OCI-LY3 (cell line): ENCODE data around the gene MDGA2.

Experiments
- H2AFZ ChIP-seq: fragments of 200-600, 300-600 bp; shearing (Covaris generic); 2 replicates; pipeline ENCODE4 v1.6.0; 2014; ENCODE audit warnings: antibody characterized with exemption, low read depth, low read length
- H3K27ac ChIP-seq: fragments of 200-600, 300-600 bp; sonication (generic); 2 replicates; pipeline ENCODE4 v1.5.1; 2014; ENCODE audit warnings: mild to moderate bottlenecking, low read length, moderate library complexity, mixed read lengths
- H3K27me3 ChIP-seq: fragments of 200-600, 300-600 bp; sonication (generic); 2 replicates; pipeline ENCODE4 v1.6.1; 2014; ENCODE audit warnings: low read depth, low read length, mixed read lengths
- H3K36me3 ChIP-seq: fragments of 200-600, 300-600 bp; sonication (generic); replicated peaks from 2 replicates; pipeline ENCODE3; 2014; ENCODE audit warnings: low read depth, low read length, mixed read lengths
- H3K4me1 ChIP-seq: fragments of 300-600, 200-600 bp; sonication (generic); 2 replicates; pipeline ENCODE4 v1.6.1; 2014; ENCODE audit warnings: low read length, mixed read lengths
- H3K4me2 ChIP-seq: fragments of 200-600, 300-600 bp; sonication (generic); 2 replicates; pipeline ENCODE4 v1.6.1; 2014; ENCODE audit warnings: low read length, mixed read lengths
- H3K4me3 ChIP-seq: fragments of 300-600, 200-600 bp; sonication (generic); 2 replicates; pipeline ENCODE4 v1.5.1; 2014; ENCODE audit warnings: antibody characterized with exemption, mild to moderate bottlenecking, low read length, moderate library complexity
- H3K79me2 ChIP-seq: fragments of 300-600, 200-600 bp; shearing (Covaris generic); 2 replicates; pipeline ENCODE4 v1.6.1; 2014; ENCODE audit warnings: mild to moderate bottlenecking, low read length, mixed read lengths
- H3K9ac ChIP-seq: fragments of 300-600, 200-600 bp; shearing (Covaris generic); 2 replicates; pipeline ENCODE4 v1.6.0; 2014; ENCODE audit warnings: mild to moderate bottlenecking, low read length, moderate library complexity
- H3K9me3 ChIP-seq: fragments of 200-600, 300-600 bp; shearing (Covaris generic); 2 replicates; pipeline ENCODE4 v1.6.1; 2014; ENCODE audit warnings: low read length, mixed read lengths; ENCODE audit not compliant: insufficient read depth
- H4K20me1 ChIP-seq: fragments of 200-600, 300-600 bp; sonication (generic); 2 replicates; pipeline ENCODE4 v1.6.1; 2016; ENCODE audit warnings: low read length, mixed read lengths; ENCODE audit not compliant: insufficient read depth
- EZH2phosphoT487 ChIP-seq: fragments of 200-600 bp; shearing (Covaris generic); IDR thresholded peaks from 2 replicates; pipeline ENCODE4 v1.6.1; 2018; ENCODE audit warnings: antibody characterized with exemption, mixed run types, low read depth
- TF ChIP-seq, protein P1 (sequence below): fragments of 200-600, 300-600 bp; sonication (generic); IDR thresholded peaks from 2 replicates; pipeline ENCODE4 v1.5.1; 2014; ENCODE audit warnings: antibody characterized with exemption, low read length, low read depth

Gene MDGA2

DNA sequence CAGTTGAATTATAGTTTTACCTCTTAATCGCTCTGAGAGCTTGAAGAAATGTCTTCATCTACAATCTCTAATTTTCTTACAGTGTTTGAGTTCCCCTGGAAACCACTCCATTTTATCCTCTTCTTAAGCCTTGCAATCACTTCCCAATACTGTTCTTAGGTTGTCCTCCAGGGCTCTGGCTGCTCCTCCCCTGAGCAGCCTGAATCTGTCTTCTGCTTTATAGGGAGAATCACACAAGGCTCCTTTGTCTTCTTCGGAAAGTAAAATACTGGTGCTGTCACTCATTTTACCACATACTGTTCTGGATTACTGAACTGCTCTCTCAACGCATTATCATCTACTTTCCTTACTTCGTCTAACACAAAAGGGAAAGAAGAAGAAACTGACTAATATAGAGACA, 133.7 kb downstream of the MDGA2 start:
- H3K36me3 ChIP-seq: no peaks in the 10 kb centered on the region
- no peak overlapping the region for H2AFZ ChIP-seq
- no peaks in the 10 kb centered on the region for H4K20me1 ChIP-seq
- no peak for TF ChIP-seq EZH2phosphoT487
- TF ChIP-seq, protein P1, sequence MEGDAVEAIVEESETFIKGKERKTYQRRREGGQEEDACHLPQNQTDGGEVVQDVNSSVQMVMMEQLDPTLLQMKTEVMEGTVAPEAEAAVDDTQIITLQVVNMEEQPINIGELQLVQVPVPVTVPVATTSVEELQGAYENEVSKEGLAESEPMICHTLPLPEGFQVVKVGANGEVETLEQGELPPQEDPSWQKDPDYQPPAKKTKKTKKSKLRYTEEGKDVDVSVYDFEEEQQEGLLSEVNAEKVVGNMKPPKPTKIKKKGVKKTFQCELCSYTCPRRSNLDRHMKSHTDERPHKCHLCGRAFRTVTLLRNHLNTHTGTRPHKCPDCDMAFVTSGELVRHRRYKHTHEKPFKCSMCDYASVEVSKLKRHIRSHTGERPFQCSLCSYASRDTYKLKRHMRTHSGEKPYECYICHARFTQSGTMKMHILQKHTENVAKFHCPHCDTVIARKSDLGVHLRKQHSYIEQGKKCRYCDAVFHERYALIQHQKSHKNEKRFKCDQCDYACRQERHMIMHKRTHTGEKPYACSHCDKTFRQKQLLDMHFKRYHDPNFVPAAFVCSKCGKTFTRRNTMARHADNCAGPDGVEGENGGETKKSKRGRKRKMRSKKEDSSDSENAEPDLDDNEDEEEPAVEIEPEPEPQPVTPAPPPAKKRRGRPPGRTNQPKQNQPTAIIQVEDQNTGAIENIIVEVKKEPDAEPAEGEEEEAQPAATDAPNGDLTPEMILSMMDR: no peak
- no peak overlapping the region for H3K27ac ChIP-seq
- no peak overlapping the region for H3K4me3 ChIP-seq
- no peak overlapping the region for H3K9ac ChIP-seq
- no peak overlapping the region for H3K4me2 ChIP-seq
- no peaks in the 10 kb centered on the region for H3K27me3 ChIP-seq
- no peaks in the 10 kb centered on the region for H3K9me3 ChIP-seq
- no peaks in the 10 kb centered on the region for H3K79me2 ChIP-seq
- H3K4me1 ChIP-seq: peaks cover 12% of the 10 kb centered on the region

DNA sequence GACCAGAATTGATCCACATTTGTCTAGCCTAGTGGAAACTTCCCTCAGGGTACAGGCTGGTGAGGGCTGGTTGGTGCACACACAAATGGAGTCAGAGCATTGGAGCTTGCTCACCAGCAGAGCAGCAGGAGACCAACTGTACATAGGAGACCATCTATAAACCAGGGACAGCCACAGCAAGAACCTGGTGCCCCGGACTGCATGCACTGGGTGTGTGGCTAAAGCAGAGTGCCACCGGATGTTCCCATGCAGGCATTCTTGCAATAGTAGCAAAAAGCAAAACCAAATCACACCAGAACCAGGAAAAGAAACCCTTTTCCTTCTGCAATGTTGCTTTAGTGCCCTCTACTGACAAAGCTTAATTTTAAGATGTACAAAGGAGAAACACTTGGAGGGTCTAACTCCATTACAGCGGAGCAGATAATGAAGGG, 136.4 kb downstream of the MDGA2 start:
- Histone ChIP-seq H3K79me2 (no peaks in the 10 kb centered on the region), H3K4me2 (peak overlapping the region; percentile 67), H3K4me1 (peaks cover 15% of the 10 kb centered on the region), H2AFZ (peak overlapping the region; percentile 70), H3K4me3 (peak overlapping the region; percentile 71), H3K36me3 (no peaks in the 10 kb centered on the region), H4K20me1 (no peaks in the 10 kb centered on the region), H3K27me3 (no peaks in the 10 kb centered on the region), H3K27ac (no peak overlapping the region), H3K9ac (peak overlapping the region; percentile 33), H3K9me3 (no peaks in the 10 kb centered on the region)
- TF ChIP-seq EZH2phosphoT487: no peak
- TF ChIP-seq, protein P1: peak; percentile 85

DNA sequence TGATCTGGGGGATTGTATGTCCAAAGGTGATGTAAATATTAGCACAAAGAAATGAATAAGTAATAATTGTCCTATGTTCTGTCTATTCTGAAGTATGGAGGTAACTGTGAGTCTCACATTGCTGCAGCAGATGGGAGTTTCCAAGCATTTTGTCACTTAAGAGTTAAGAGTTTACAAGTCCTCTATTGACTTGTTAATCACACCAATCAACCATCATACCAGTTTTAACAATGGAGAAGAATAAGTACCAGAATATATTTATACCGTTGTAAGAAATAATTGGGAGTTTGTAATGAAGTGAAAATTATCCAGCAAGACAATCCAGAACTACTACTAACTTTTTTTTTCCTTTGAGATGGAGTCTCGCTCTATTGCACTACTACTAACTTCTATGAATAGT, 139.1 kb downstream of the MDGA2 start:
- Histone ChIP-seq H3K9me3 (no peaks in the 10 kb centered on the region), H3K79me2 (no peaks in the 10 kb centered on the region), H3K36me3 (no peaks in the 10 kb centered on the region), H3K4me1 (peaks cover 15% of the 10 kb centered on the region), H4K20me1 (no peaks in the 10 kb centered on the region), H3K27me3 (no peaks in the 10 kb centered on the region), H2AFZ (no peak overlapping the region), H3K9ac (no peak overlapping the region), H3K4me2 (no peak overlapping the region), H3K27ac (no peak overlapping the region), H3K4me3 (no peak overlapping the region)
- TF ChIP-seq EZH2phosphoT487: no peak
- TF ChIP-seq, protein P1: no peak

DNA sequence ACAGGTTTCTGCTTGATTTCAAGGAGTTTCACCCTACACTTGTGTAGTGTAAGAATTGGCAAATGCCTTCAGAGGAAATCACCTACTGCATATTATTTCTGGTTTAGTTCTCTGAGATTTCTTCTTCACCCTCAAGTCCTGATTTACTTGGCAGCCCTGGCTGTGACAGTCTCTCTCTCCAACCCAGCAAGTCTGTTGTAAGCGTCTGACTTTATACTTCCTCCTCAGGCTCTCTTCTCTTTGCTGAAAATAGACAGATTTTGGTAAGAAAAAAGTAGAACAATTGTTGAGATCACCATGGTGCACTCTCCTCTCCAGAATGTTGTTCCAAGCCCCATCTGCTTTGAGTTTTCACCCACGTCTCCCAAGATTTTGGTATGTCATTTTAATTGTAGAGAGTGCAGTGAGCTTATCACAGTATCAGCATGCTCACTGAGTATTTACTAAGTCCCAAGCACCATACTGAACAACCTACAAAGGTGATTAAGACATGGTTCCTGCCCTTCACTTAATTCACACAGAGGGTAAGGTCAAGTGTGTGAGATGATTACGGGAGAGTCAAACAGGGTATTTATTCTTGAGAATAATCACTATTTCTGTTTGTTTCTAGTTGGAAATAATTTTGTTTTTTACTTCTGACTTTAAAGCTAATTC, 148.7 kb downstream of the MDGA2 start:
- no peak overlapping the region for H3K27ac ChIP-seq
- H3K36me3 ChIP-seq: no peaks in the 10 kb centered on the region
- no peaks in the 10 kb centered on the region for H3K4me1 ChIP-seq
- no peak overlapping the region for H3K4me3 ChIP-seq
- H3K9ac ChIP-seq: no peak overlapping the region
- H3K27me3 ChIP-seq: no peaks in the 10 kb centered on the region
- no peaks in the 10 kb centered on the region for H4K20me1 ChIP-seq
- no peaks in the 10 kb centered on the region for H3K79me2 ChIP-seq
- H3K4me2 ChIP-seq: no peak overlapping the region
- no peak overlapping the region for H2AFZ ChIP-seq
- peaks cover 4% of the 10 kb centered on the region; the same call in 1 of the 2 replicates for H3K9me3 ChIP-seq
- TF ChIP-seq, protein P1: no peak
- TF ChIP-seq EZH2phosphoT487: no peak
